ENCODE data around the gene CARHSP1. TPM values are rescaled to one million over a fixed set of nuclear protein-coding genes. Genes with fewer than 3 reads are reported as not detected.

CARHSP1 gene
- polyA plus RNA-seq, 3 donors: 85.0 to 89.3 (median 88.7) TPM

- no peak for DNase-seq
Measured at GRCh38 chr16:8898660-8899318, 30.0 kb upstream of the CARHSP1 start.

GRCh38 chr16:8894736-8895334, 26.0 kb upstream of the CARHSP1 start:
- no peak for DNase-seq

- no peak for DNase-seq
Measured at GRCh38 chr16:8893976-8894690, 25.3 kb upstream of the CARHSP1 start.

GRCh38 chr16:8893426-8893825, 24.6 kb upstream of the CARHSP1 start:
- no peak for DNase-seq

GRCh38 chr16:8892101-8892575, 23.3 kb upstream of the CARHSP1 start:
- DNase-seq: no peak

GRCh38 chr16:8890549-8890921, 21.7 kb upstream of the CARHSP1 start:
- DNase-seq: no peak

- no peak for DNase-seq
Measured at GRCh38 chr16:8889893-8890548, 21.2 kb upstream of the CARHSP1 start.

GRCh38 chr16:8888951-8889892, 20.4 kb upstream of the CARHSP1 start:
- no peak for DNase-seq

- no peak for DNase-seq
Measured at GRCh38 chr16:8887952-8888560, 19.2 kb upstream of the CARHSP1 start.

- no peak for DNase-seq
Measured at GRCh38 chr16:8887431-8887765, 18.6 kb upstream of the CARHSP1 start.

- DNase-seq: no peak
Measured at GRCh38 chr16:8886593-8887430, 18.0 kb upstream of the CARHSP1 start.

- DNase-seq: no peak
Measured at GRCh38 chr16:8885674-8886592, 17.1 kb upstream of the CARHSP1 start.

- no peak for DNase-seq
Measured at GRCh38 chr16:8882725-8883377, 14.0 kb upstream of the CARHSP1 start.

- DNase-seq: no peak
Measured at GRCh38 chr16:8882041-8882617, 13.3 kb upstream of the CARHSP1 start, which contains the start of gene LITAFD. TSS of gene LITAFD (plus strand) at chr16:8882351. CDS start at chr16:8884356, 2,005 bp downstream.

- no peak for DNase-seq
Measured at GRCh38 chr16:8880839-8881510, 12.2 kb upstream of the CARHSP1 start.

- no peak for DNase-seq
Measured at GRCh38 chr16:8878523-8878911, 9.7 kb upstream of the CARHSP1 start.

- DNase-seq: no peak
Measured at GRCh38 chr16:8877894-8878522, 9.2 kb upstream of the CARHSP1 start.

All from renal pelvis (tissue), 4 donors.